SU-DHL-6 (cell line): ENCODE results near the gene MYLK2.

Experiments used
- H2AFZ ChIP-seq: fragments of 200-600 bp; sonication (generic); 2 replicates; pipeline ENCODE4 v1.6.1; 2014; ENCODE audit warnings: low read depth, mild to moderate bottlenecking, moderate library complexity, mixed read lengths, antibody characterized with exemption, low read length; ENCODE audit not compliant: severe bottlenecking
- H3F3A ChIP-seq: fragments of 200-600 bp; shearing (Covaris generic); 2 replicates; pipeline ENCODE4 v1.6.0; 2016; ENCODE audit warnings: antibody characterized with exemption, mild to moderate bottlenecking; ENCODE audit not compliant: insufficient read depth
- H3K27ac ChIP-seq: fragments of 200-600 bp; sonication (generic); 2 replicates; pipeline ENCODE4 v1.5.1; 2016; ENCODE audit warnings: low read depth, mild to moderate bottlenecking, low read length, moderate library complexity, mixed read lengths
- H3K27me3 ChIP-seq: fragments of 200-600 bp; sonication (generic), shearing (Covaris generic); 2 replicates; pipeline ENCODE4 v1.6.0; 2014; ENCODE audit warnings: mild to moderate bottlenecking, low read length
- H3K36me3 ChIP-seq: fragments of 200-600 bp; sonication (generic); 2 replicates; pipeline ENCODE4 v1.6.1; 2014; ENCODE audit warnings: mild to moderate bottlenecking, low read length, mixed read lengths
- H3K4me2 ChIP-seq: fragments of 300-600, 200-600 bp; shearing (Covaris generic), sonication (generic); 2 replicates; pipeline ENCODE4 v1.6.0; 2014; ENCODE audit warnings: low read length, low read depth, mild to moderate bottlenecking; ENCODE audit not compliant: poor library complexity, severe bottlenecking
- H3K4me3 ChIP-seq: fragments of 200-600 bp; sonication (generic); 2 replicates; pipeline ENCODE4 v1.5.1; 2014; ENCODE audit warnings: antibody characterized with exemption, low read length, mild to moderate bottlenecking, mixed read lengths; ENCODE audit not compliant: insufficient read depth, poor library complexity, severe bottlenecking
- H3K79me2 ChIP-seq: fragments of 200-600 bp; sonication (generic); 2 replicates; pipeline ENCODE4 v1.6.1; 2014; ENCODE audit warnings: mild to moderate bottlenecking, low read length, moderate library complexity; ENCODE audit not compliant: insufficient read depth
- H3K9ac ChIP-seq: fragments of 200-600 bp; sonication (generic); 2 replicates; pipeline ENCODE4 v1.7.0; 2014; ENCODE audit warnings: mild to moderate bottlenecking, low read length
- H3K9me2 ChIP-seq: fragments of 200-600 bp; sonication (generic); replicated peaks from 2 replicates; pipeline ENCODE4 v1.6.1; 2014; ENCODE audit warnings: low read length; ENCODE audit not compliant: insufficient read depth
- H3K9me3 ChIP-seq: fragments of 200-600 bp; sonication (generic); 2 replicates; pipeline ENCODE4 v1.6.1; 2014; ENCODE audit warnings: low read length, mixed read lengths; ENCODE audit not compliant: insufficient read depth
- H4K20me1 ChIP-seq: fragments of 200-600 bp; sonication (generic); 2 replicates; pipeline ENCODE4 v1.6.1; 2014; ENCODE audit warnings: low read depth, mild to moderate bottlenecking, antibody characterized with exemption, low read length, moderate library complexity, mixed read lengths
- EZH2phosphoT487 ChIP-seq: fragments of 200-600 bp; sonication (generic), shearing (Covaris generic); conservative IDR thresholded peaks from 2 replicates; pipeline ENCODE4 v1.6.1; 2018; ENCODE audit warnings: mild to moderate bottlenecking, antibody characterized with exemption, low read length, moderate library complexity, mixed read lengths
- TF ChIP-seq, protein P1 (sequence below): fragments of 200-600 bp; sonication (generic); IDR thresholded peaks from one replicate; pipeline ENCODE4 v1.5.1; 2017; ENCODE audit warnings: antibody characterized with exemption, mild to moderate bottlenecking, low read length, moderate library complexity; ENCODE audit not compliant: insufficient read depth, poor library complexity, severe bottlenecking

Gene MYLK2

DNA sequence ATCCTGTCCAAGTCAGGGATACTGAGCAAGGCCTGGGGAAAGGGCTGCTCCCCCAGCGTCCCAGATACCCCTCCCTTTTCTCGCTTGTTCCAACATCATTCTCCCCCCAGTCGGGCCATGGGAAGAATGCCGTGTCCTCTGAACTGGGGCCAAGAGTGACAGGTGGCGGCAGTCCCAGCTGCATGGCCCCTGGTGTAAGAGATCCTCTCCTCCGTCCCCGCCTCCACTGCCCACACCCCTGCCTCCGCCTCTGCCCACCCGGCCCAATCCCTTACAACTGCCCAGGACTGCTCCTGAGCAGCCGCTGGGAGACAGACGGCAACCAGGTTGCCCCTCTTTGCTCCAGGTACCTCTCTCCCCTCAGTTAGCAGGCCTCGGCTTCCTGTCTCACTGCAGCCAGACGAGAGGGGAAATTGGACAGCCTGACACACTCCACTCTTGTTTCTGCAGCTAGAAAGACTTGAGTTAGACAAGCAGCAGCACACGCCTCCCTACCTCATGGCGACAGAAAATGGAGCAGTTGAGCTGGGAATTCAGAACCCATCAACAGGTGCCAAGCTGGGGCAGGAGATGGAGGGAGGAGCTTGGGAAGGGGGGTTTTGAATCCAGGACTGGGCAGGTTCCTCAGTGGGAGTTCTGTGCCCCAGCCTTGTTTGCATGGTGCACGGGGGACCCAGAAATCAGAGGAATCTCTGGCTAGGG lies at the start of gene MYLK2:
TSS of gene MYLK2 (plus strand) at position 274 of the 702 bp plus-strand sequence. CDS start at position 499, 225 bp downstream.
- H3F3A ChIP-seq = no peaks in the 10 kb centered on the region
- no peaks in the 10 kb centered on the region for H3K27me3 ChIP-seq
- H3K9ac ChIP-seq = no peak within 1 kb of the TSS
- no peak within 1 kb of the TSS for H3K4me3 ChIP-seq
- no peaks in the 10 kb centered on the region for H3K36me3 ChIP-seq
- no peak for TF ChIP-seq EZH2phosphoT487
- TF ChIP-seq, protein P1, sequence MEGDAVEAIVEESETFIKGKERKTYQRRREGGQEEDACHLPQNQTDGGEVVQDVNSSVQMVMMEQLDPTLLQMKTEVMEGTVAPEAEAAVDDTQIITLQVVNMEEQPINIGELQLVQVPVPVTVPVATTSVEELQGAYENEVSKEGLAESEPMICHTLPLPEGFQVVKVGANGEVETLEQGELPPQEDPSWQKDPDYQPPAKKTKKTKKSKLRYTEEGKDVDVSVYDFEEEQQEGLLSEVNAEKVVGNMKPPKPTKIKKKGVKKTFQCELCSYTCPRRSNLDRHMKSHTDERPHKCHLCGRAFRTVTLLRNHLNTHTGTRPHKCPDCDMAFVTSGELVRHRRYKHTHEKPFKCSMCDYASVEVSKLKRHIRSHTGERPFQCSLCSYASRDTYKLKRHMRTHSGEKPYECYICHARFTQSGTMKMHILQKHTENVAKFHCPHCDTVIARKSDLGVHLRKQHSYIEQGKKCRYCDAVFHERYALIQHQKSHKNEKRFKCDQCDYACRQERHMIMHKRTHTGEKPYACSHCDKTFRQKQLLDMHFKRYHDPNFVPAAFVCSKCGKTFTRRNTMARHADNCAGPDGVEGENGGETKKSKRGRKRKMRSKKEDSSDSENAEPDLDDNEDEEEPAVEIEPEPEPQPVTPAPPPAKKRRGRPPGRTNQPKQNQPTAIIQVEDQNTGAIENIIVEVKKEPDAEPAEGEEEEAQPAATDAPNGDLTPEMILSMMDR = no peak
- H3K79me2 ChIP-seq = no peaks in the 10 kb centered on the region
- H2AFZ ChIP-seq = no peak within 1 kb of the TSS
- no peaks in the 10 kb centered on the region for H4K20me1 ChIP-seq
- H3K27ac ChIP-seq = no peak within 1 kb of the TSS
- H3K9me2 ChIP-seq = no peaks in the 10 kb centered on the region
- no peak within 1 kb of the TSS for H3K4me2 ChIP-seq
- no peaks in the 10 kb centered on the region for H3K9me3 ChIP-seq

DNA sequence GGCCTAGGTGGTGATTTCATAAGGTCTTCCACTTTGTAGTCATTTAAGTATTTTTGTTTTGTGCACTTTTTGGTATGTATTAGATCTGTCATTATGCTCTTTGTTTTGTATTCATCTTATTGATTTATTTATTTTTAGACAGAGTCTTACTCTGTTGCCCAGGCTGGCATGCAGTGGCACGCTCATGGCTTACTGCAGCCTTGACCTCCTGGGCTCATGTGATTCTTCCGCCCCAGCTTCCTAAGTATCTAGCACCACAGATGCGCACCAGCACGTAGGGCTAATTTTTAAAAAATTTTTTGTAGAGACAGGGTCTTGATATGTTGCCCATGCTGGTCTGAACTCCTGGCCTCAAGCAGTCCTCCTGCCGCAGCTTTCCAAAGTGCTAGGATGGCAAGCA lies 49.5 kb upstream of the MYLK2 start:
- peaks cover 23% of the 10 kb centered on the region for H3F3A ChIP-seq
- no peak overlapping the region for H3K4me3 ChIP-seq

DNA sequence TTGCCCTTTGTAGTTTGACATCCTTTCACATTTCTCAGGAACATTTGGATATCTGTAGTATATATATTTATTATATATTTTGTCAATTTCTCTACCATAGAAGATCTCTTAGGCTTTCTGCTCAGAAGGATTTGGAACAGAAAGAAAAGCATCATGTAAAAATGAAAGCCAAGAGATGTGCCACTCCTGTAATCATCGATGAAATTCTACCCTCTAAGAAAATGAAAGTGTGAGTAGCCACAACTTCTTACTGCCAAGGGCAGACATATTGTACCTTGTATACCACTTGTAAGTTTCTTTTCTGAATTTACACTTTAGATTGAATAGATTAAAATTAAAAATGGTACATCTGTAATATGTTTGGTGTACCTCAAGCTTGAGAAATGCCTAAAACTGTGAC lies 48.9 kb upstream of the MYLK2 start:
- no peak overlapping the region for H3K4me3 ChIP-seq
- H3K79me2 ChIP-seq = peaks cover 18% of the 10 kb centered on the region
- TF ChIP-seq, protein P1 = no peak
- no peak for TF ChIP-seq EZH2phosphoT487
- H3K4me2 ChIP-seq = no peak overlapping the region
- peaks cover 11% of the 10 kb centered on the region for H4K20me1 ChIP-seq
- H3F3A ChIP-seq = peaks cover 23% of the 10 kb centered on the region
- peaks cover 58% of the 10 kb centered on the region for H3K36me3 ChIP-seq
- no peaks in the 10 kb centered on the region for H3K27me3 ChIP-seq
- no peak overlapping the region for H3K27ac ChIP-seq
- no peaks in the 10 kb centered on the region for H3K9me3 ChIP-seq
- H2AFZ ChIP-seq = no peak overlapping the region
- no peak overlapping the region for H3K9ac ChIP-seq
- no peaks in the 10 kb centered on the region for H3K9me2 ChIP-seq

More for the DNA sequence above, 49.5 kb upstream of the MYLK2 start:
- Histone ChIP-seq H3K9ac (no peak overlapping the region), H3K27ac (no peak overlapping the region), H3K4me2 (no peak overlapping the region), H4K20me1 (peaks cover 11% of the 10 kb centered on the region), H3K27me3 (no peaks in the 10 kb centered on the region), H3K79me2 (peaks cover 24% of the 10 kb centered on the region), H3K9me3 (no peaks in the 10 kb centered on the region), H3K9me2 (no peaks in the 10 kb centered on the region), H3K36me3 (peaks cover 62% of the 10 kb centered on the region), H2AFZ (no peak overlapping the region)
- TF ChIP-seq EZH2phosphoT487 = no peak
- TF ChIP-seq, protein P1 = no peak
